HPDE6-E6E7 (cell line): Measurements from ENCODE around the gene CCNG2.

ENCODE experiments used
- DNase-seq: peaks from one replicate; pipeline ENCODE4 v3.0.0; 2011; ENCODE audit warnings: missing footprints; ENCODE audit errors: extremely low spot score

Gene CCNG2

GRCh38 chr4:77146186-77147078 lies 10.6 kb upstream of the CCNG2 start:
- DNase-seq, result no peak

GRCh38 chr4:77147079-77147782 lies 9.8 kb upstream of the CCNG2 start:
- no peak for DNase-seq

GRCh38 chr4:77148078-77148477 lies 8.9 kb upstream of the CCNG2 start:
- no peak for DNase-seq

- DNase-seq, result no peak
Measured at GRCh38 chr4:77149789-77150188, 7.2 kb upstream of the CCNG2 start.

GRCh38 chr4:77151241-77151640 lies 5.8 kb upstream of the CCNG2 start:
- no peak for DNase-seq

GRCh38 chr4:77152421-77152820 lies 4.6 kb upstream of the CCNG2 start:
- no peak for DNase-seq

- no peak for DNase-seq
Measured at GRCh38 chr4:77153006-77153405, 4.0 kb upstream of the CCNG2 start.

- no peak for DNase-seq
Measured at GRCh38 chr4:77154065-77154464, 2.9 kb upstream of the CCNG2 start.

- DNase-seq, result no peak
Measured at GRCh38 chr4:77154761-77155499, 2.1 kb upstream of the CCNG2 start.

- DNase-seq, result no peak
Measured at GRCh38 chr4:77155631-77156452, 1.2 kb upstream of the CCNG2 start.

- DNase-seq, result peak; percentile 99
Measured at GRCh38 chr4:77156533-77156911, 485 bp upstream of the CCNG2 start.

GRCh38 chr4:77157859-77158486 lies 966 bp downstream of the CCNG2 start:
- peak; percentile 78 for DNase-seq

GRCh38 chr4:77158487-77158861 lies 1.5 kb downstream of the CCNG2 start:
- no peak for DNase-seq

- no peak for DNase-seq
Measured at GRCh38 chr4:77159806-77160205, 2.8 kb downstream of the CCNG2 start.

GRCh38 chr4:77163641-77164040 lies 6.6 kb downstream of the CCNG2 start:
- no peak for DNase-seq

- no peak for DNase-seq
Measured at GRCh38 chr4:77167173-77167572, 10.2 kb downstream of the CCNG2 start.

GRCh38 chr4:77167866-77168265 lies 10.9 kb downstream of the CCNG2 start:
- DNase-seq, result no peak

GRCh38 chr4:77169481-77169880 lies 12.5 kb downstream of the CCNG2 start:
- DNase-seq, result no peak

- DNase-seq, result no peak
Measured at GRCh38 chr4:77170926-77171325, 13.9 kb downstream of the CCNG2 start.

GRCh38 chr4:77172336-77172735 lies 15.3 kb downstream of the CCNG2 start:
- no peak for DNase-seq

- DNase-seq, result no peak
Measured at GRCh38 chr4:77174426-77174825, 17.4 kb downstream of the CCNG2 start.
